ENCODE measurements around the gene SPRR3.

DNA sequence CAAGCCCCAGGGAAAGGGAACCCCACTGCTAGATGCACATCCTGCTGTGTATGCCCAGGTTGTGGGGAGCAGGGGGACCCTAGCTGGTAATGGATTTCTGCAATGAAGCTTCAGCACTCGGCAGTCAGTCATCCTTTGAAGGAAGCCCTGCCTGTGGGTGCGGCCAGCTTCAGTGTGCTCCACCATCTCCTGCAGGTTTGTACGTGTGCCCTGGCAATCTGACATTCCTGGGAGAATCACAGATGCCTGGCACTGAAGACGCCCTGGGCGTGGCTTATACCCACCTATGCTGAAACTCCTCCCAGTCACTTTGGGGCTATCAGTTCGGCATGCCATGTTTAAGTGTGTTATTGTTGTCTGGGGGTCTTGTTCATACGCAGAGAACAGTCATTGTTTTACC lies 47.8 kb upstream of the SPRR3 start:
- no peak for TF ChIP-seq POLR2A (IDR thresholded peaks at IDR 0.05)
- no peak for TF ChIP-seq CTCF (IDR thresholded peaks at IDR 0.05)
- no peak for TF ChIP-seq POLR2AphosphoS5 (IDR thresholded peaks at IDR 0.05)

All from sigmoid colon (tissue), 4 donors.